Right lobe of liver (tissue), 4 donors: ENCODE measurements around the gene MYRF.

Source experiments
- POLR2A ChIP-seq: fragments of 450-650 bp; IDR thresholded peaks from one replicate; pipeline ENCODE4 v1.6.1; 2017; ENCODE audit warnings: antibody characterized with exemption, mild to moderate bottlenecking
- TF ChIP-seq, protein P1 (sequence below), 4 donors: fragments of 200-600 bp in 3 of 4; fragments of 450-650 bp in 1 of 4; IDR thresholded peaks; one replicate each; pipeline versions ENCODE4 v1.5.1 to v1.8.0; 2016 to 2022; ENCODE audit warnings: antibody characterized with exemption in 4 of 4, mild to moderate bottlenecking in 2 of 4
- donor health status: DM: no; HTN: no; CAD: no.
- donor health status: DM: no; HTN: no; CAD: no.
- donor health status: DM: no; HTN: yes; CAD: no.

DNA sequence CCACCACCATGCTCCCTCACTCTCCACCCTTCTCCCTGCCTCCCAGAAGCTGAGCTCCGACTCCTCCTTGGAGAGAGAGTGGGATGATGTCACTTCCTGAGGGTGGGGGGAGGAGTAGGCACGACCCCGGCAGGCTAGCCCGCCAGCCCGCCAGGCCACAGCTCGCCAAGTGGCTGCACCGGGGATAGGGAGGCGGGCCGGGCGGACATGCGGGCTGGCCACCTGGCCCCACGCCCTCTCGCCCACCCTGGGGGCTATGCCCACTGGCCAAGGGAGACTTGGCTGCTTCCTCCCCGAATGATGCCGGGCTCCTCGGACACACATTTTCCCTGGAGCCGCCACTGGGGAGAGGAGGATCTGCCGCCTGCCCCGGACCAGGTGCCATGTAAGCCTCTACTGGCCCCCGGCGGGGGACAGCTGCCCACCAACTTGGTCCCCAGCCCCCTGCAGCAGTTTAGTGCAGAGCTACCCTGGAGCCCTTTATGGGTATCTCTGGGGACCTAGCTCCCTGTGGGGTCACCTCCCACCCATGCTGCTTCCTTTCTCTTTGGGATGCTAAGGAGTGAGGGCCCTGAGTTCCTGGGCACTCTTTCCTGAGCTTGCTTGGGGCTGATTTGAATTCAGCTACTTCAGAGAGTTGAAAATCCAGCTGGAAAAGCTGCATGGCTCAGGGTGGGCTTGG is 33.7 kb upstream of the MYRF start:
- TF ChIP-seq, protein P1, sequence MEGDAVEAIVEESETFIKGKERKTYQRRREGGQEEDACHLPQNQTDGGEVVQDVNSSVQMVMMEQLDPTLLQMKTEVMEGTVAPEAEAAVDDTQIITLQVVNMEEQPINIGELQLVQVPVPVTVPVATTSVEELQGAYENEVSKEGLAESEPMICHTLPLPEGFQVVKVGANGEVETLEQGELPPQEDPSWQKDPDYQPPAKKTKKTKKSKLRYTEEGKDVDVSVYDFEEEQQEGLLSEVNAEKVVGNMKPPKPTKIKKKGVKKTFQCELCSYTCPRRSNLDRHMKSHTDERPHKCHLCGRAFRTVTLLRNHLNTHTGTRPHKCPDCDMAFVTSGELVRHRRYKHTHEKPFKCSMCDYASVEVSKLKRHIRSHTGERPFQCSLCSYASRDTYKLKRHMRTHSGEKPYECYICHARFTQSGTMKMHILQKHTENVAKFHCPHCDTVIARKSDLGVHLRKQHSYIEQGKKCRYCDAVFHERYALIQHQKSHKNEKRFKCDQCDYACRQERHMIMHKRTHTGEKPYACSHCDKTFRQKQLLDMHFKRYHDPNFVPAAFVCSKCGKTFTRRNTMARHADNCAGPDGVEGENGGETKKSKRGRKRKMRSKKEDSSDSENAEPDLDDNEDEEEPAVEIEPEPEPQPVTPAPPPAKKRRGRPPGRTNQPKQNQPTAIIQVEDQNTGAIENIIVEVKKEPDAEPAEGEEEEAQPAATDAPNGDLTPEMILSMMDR (IDR thresholded peaks at IDR 0.05): no peak
- TF ChIP-seq POLR2A: no peak
